NCI-H1048 (cell line): Measurements from ENCODE around the gene TJP3.
"Not testable (repeated sequence)": the region's sequence is repeated elsewhere in the genome, so short reads cannot be mapped to it uniquely, and the experiment has no call there.

Source experiments
- DNase-seq: peaks from one replicate; lab custom pipeline; 2025; lab: John Stamatoyannopoulos, UW

The TJP3 gene

GRCh38 chr19:3745363-3746045 lies 37.3 kb downstream of the TJP3 start:
- no peak for DNase-seq

- no peak for DNase-seq
These were observed 38.3 kb downstream of the TJP3 start for GRCh38 chr19:3746371-3747056.

- DNase-seq = no peak
These were observed 40.8 kb downstream of the TJP3 start for GRCh38 chr19:3748965-3749364.

DNA sequence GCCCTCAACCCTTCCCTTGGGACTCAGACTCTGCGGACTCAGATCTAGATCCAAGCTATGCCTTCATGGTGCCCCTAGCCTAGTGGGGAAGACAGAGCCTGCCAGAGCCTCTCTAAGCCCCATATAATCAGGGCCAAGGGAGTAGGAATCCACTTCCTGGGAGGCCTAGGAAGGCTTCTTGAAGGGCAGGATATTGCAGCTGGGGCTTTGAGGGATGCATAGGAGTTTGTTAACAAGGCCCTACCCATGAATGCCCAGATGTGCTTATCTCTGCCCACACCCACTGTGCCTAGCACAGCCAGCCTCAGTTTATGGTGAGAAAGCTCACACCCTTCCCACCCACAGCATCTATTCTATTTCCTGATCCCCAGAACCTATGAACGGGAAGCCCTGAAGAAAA lies 42.0 kb downstream of the TJP3 start:
- DNase-seq = no peak

- no peak for DNase-seq
These were observed 43.1 kb downstream of the TJP3 start for GRCh38 chr19:3751236-3751635.

- no peak for DNase-seq
These were observed 44.3 kb downstream of the TJP3 start for GRCh38 chr19:3752492-3752891.

GRCh38 chr19:3753631-3754410 lies 45.6 kb downstream of the TJP3 start:
- DNase-seq = no peak

DNA sequence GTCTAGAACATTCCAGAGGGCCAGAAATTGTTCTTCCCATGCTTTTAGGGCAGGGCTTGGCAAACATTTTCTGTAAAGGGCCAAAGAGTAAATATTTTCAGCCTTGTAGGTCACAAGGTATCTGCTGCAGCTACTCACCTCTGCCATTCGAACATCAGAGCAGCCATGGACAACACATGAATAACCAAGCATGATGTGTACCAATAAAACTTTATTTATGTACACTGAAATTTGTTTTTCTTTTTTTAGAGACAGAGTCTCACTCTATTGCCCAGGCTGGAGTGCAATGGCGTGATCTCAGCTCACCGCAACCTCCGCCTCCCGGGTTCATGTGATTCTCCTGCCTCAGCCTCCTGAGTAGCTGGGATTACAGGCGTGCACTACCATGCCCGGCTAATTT lies 49.5 kb downstream of the TJP3 start:
- not testable (repeated sequence) for DNase-seq

- DNase-seq = not testable (repeated sequence)
These were observed 50.1 kb downstream of the TJP3 start for GRCh38 chr19:3758297-3758696.

- DNase-seq = no peak
These were observed 51.5 kb downstream of the TJP3 start for GRCh38 chr19:3759482-3760254.

DNA sequence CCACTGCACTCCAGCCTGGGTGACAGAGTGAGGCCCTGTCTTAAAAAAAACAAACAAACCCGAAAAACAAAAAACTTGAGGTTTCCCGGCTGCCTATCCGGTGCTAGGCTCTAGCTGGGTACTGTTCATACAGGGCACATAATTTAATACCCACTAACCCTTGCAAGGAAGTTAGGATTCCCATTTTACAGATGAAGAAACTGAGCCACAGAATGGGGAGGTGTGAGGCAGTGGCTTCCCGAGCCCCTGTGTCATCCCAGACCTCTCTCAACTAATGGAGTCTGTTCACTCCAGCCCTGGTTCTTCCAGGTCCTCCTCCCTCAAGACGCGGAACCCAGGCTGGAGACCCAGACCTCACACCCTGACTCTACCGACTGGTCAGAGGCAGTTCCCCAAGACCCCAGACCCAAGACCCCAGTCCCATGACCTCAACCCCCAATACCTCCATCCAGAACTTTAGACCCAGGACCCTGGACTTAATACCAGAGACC lies 52.7 kb downstream of the TJP3 start:
- no peak for DNase-seq

GRCh38 chr19:3761382-3762129 lies 53.4 kb downstream of the TJP3 start, which contains the start of gene APBA3:
Gene APBA3, minus strand, starts transcription at chr19:3761692. Its CDS starts 1,428 bp downstream, at chr19:3760264.
- DNase-seq = peak; percentile 62

- DNase-seq = no peak
These were observed 53.9 kb downstream of the TJP3 start for GRCh38 chr19:3762130-3762473.

- peak; percentile 95 for DNase-seq
These were observed 54.6 kb downstream of the TJP3 start, which contains the start of gene MRPL54 for GRCh38 chr19:3762501-3763459. Gene MRPL54, plus strand, starts transcription at chr19:3762682. Its CDS starts 19 bp downstream, at chr19:3762701.

GRCh38 chr19:3765121-3765520 lies 56.9 kb downstream of the TJP3 start:
- DNase-seq = no peak

DNA sequence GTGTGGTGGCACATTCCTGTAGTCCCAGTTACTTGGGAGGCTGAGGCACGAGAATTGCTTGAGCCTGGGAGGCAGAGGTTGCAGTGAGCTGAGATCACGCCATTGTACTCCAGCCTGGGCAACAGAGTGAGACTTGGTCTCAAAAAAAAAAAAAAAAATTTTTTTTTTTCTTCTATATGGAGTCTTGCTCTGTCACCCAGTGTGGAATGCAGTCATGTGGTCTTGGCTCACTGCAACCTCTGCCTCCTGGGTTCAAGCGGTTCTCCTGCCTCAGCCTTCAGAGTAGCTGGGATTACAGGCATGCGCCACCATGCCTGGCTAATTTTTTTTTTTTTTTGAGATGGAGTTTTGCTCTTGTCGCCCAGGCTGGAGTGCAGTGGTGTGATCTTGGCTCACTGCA lies 57.6 kb downstream of the TJP3 start:
- not testable (repeated sequence) for DNase-seq

DNA sequence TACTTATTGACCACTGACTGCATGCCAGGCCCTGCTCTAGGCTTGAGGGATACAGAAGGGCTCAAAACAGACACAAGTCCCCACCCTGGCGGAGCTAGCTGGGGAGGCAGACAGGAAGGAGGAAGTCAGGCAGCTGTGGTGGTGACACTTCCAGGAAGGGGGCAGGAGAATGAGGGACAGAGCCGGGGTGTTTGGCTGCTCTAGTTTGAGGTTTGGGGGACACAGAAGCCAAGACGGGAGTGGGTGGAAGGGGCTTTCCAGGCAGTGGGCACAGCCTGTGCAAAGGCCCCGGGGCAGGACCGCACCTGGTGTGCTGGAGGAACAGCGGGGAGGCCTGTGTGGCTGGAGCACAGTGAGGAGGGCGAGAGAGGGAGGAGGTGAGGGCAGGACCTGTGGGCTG lies 58.3 kb downstream of the TJP3 start:
- DNase-seq = no peak

DNA sequence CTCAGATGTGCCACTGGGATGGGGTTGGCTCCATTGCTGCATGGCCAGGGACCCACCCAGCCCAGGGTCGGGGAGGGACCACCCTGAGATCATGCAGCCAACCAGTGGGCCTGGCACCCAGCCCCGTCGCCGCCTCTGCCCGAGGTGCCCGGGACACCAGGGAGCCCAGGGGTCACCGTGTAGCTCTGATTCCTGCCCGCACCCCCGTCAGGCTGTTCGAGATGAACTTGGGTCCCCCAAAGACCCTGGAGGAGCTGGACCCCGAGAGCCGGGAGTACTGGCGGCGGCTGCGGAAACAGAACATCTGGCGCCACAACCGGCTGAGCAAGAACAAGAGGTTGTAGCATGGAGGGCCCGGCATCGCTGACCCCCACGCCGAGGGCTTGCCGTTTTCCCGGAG lies 58.9 kb downstream of the TJP3 start:
- no peak for DNase-seq

DNA sequence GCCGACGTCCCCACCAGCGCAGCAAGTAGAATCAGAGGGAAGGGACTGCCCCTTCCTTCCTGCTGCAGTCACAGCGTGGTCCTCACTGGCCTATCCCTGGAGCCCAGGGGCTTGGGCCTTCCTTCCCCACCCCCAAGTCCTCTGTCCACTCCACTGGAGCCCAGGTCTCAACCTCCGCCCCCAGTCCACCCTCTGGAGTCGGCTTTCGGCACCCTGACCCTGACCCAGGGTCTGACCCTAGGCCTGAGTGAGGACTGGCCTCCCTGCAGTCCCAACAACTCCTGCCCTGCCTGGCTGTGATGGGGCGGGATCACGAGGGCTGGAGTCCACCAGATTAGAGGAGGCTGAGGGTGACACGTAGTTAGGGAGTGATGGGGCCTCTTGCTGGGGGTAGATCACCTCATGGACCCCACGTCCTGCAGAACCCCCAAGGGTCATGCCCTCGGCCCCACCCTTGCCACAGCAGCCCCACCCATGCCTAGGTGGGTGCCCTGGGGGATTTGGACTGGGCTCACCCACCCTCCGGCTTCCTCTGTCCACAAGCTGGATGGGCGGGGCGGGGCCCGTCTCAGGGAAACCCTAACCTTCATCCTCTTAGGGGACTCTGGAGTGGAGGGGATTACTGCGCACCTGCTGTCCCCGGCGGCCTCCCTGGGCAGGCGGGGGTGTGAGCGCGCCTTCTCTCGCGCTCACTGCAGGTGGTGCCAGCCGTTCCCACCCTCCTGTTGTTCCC lies 60.0 kb downstream of the TJP3 start:
- no peak for DNase-seq
